GM18520 (cell line): ENCODE measurements around the gene ANKRD39.
A peak's percentile ranks its signal among the peaks of the same experiment; 100 is the strongest.
"Not testable (repeated sequence)": the region's sequence is repeated elsewhere in the genome, so short reads cannot be mapped to it uniquely, and the experiment has no call there.

ENCODE experiments used
- ATAC-seq: cut with Tn5 transposase; IDR thresholded peaks from one replicate; pipeline ENCODE4 v1.9.1; 2021; ENCODE audit not compliant: unreplicated experiment

ANKRD39 gene, protein sequence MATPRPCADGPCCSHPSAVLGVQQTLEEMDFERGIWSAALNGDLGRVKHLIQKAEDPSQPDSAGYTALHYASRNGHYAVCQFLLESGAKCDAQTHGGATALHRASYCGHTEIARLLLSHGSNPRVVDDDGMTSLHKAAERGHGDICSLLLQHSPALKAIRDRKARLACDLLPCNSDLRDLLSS

DNA sequence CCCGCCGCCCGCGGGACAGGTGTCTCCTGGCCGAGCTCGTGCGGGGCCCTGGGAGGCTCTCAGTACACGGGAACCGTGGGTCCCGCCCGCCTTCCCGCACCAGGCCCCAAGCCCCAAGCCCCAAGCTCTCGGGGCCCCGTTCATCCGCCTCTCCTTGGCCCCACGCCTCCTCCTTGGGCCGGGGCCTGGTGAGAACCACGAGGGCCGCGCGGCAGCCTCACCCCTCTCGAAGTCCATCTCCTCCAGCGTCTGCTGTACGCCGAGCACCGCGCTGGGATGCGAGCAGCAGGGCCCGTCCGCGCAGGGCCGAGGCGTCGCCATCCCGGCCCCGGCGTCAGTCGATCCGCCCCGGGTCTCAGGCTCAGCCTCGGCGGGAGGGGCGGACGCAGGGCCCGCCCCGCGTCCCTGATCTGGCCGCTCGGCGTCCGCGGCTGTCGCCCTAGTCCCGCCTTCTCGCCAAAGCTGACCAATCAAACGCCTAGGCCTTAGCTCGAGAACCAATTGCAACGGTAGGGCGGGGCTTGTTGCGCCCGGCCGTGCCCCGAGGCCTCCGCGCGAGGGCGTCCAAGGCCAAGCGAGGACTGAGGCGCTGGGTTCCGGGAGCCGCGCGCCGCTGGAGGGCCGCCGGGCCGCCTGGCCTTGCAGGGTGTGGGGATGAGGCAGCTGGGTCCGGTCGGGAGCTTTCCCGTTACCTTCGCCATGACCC is at the start of gene ANKRD39:
TSS of gene ANKRD39 (minus strand) at position 350 of the 706 bp plus-strand sequence. CDS start at position 321, 29 bp downstream.
- peak; percentile 96 for ATAC-seq

DNA sequence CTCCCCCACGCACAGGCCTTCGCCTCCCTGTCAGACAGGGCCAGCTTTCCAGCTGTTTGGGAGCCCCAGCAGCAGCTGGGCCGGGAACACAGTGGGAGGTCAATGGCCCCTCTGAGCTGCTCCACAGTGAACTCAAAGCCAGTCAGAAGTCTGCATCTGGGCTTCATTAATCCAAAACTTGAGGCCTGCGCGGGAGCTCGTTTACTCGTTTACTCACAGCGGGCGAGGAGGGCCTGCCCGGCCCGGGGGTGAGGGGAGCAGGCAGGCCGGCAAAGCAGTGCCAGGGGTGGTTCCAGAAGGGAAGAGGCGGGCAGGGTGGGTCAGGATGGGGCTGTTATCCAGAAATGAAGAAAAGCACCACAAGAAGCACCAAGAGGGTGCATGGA is 48.9 kb upstream of the ANKRD39 start:
- no peak for ATAC-seq

DNA sequence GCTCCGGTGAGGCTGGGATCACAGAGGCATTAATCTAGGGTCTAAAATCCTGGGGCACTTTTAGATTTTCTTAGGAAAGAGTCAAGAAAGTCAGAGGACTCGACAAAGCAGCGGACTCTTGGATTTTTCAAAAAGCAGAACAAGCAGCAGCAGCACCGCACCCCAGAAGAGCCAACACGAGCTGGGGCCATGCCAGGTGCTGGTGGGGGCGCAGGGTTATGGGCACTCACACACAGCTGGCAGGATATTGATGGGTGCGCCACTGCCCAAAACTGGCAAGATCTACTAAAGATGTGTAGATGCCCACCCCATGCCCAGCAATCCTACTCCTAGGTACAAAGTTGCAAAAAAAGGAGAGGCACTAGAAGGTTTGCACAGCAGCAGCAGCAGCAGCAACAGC is 46.0 kb upstream of the ANKRD39 start:
- ATAC-seq, result no peak

DNA sequence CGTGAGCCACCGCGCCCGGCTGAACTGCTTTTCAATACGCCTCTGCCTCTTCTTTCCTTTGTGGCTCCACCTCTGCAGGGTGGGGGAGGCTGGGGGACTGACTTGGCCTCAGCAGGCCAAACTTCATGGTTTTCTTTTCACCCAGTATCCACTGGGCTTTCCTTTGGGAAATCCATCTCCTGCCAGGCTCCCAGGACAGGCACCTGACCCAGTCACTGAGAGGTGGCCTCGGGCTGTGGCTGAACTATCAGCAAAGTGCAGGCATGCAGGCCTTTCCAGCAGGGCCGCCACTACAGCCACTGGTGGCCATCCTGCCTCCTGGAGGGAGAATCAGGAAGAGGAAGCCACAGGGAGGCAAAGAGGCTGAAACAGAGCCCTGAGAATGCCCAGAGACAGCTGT is 45.5 kb upstream of the ANKRD39 start:
- no peak for ATAC-seq

DNA sequence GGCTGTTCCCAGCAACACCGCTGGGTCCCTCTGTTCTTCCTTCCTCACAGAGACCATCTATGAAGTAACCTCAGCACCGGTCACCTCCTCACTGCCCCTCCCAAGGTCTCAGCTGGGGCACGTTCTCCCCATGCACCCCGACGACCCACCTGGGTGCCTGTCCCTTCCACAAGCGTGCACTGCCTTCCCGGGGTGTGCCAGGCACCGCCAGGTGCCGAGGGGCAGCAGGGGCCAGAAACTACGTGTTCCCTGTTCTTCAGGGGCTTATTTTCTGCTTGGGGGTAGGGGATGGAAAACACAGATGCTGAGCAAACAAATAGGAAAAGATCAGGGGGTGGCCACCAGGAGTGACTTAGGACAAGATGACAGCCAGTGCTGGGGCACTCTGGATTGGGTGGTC is 42.4 kb upstream of the ANKRD39 start:
- ATAC-seq, result no peak

DNA sequence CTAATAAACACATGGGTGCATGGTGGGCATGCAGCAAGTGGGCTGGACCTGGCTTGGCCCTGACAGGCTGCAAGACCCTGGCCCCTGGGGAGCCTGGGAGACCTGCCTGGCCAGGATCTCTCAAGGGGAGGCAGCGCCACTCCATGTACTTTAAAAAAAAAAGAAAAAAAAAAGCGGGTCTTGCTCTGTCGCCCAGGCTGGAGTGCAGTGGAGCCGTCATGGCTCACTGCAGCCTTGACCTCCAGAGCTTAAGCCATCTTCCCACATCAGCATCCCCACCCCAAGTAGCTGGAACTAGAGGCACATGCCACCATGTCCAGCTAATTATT is 41.6 kb upstream of the ANKRD39 start:
- ATAC-seq, result no peak

DNA sequence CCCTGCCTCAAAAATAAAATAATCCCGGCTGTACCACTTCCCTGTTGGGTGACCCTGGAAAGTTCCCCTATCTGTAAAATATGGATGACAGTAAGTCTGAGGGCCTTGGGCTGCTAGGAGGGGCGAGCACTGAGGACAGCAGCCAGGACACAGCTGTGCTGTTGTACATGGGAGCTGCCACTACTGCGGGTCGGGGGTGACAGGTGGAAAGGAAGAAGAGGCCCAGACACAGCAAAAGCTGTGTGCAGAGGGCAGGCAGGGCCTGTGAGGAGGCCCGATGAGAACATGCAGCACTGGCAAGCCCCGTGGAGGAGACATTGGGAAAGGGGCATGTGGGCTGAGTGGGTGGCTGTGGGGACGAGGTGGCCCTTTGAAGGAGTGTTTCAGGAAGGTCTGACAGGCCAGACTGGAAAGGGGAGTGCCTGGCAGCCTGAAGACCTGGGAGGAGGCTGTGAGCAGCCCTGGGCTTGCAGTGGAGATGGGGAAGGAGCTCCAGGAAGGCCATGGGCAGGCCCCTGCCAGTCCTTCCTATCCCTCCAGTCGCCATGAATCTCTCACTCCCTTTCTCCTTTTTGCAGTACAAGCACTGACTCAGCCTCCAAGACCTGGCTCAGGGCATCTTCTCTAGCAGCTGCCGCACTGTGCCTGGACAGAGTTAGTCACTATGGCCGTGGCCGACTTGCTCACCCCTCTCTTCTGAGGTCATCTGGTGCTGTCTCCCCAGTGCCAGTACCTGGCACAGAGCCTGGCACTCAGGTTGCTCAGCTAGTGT is 41.0 kb upstream of the ANKRD39 start:
- ATAC-seq, result no peak

DNA sequence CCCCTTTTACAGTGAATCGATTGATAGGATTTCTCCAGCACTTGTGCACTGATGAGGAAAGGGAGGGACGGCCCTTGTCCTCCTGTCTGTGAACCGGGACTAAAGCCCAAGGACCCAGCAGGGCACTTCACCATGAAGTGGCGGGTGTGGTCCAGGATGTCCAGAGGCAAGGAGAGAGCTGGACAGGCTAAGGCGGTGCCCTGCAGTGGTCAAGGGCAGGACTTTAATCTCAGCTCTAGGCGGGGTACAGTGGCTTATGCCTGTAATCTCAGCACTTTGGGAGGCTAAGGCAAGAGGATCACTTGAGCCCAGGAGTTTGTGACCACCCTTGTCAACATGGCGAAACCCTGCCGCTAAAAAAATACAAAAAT is 40.3 kb upstream of the ANKRD39 start:
- no peak for ATAC-seq

DNA sequence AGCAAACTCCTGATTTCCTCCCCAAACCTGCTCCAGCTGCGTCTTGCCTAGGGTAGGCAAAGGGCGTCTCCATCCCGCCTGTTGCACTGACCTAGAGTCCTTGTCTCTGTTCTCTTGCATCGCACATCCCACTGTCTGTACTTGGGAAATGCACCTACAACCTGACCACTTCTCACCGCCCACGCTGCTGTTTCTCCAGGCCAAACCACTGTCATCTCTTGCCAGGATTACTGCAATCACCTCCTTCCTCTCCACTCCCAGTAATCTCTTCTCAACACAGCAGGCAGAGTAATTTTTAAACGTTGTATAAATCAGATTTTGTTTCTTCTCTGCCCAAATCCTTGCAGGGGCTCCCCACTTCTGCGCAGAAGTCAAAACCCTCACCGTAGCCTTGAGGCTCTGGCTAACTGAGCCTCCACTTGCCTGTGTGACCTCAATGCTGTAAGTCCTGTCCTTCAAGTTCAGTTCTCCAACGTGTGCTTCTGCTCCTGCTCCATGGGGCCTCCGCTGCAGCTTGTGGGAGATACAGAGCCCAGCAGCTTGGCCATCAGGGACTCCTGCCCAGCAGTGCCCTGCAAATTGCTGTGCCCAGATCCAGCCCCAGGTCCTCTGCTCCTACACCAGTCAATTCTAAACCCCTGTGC is 39.8 kb upstream of the ANKRD39 start:
- ATAC-seq, result no peak

DNA sequence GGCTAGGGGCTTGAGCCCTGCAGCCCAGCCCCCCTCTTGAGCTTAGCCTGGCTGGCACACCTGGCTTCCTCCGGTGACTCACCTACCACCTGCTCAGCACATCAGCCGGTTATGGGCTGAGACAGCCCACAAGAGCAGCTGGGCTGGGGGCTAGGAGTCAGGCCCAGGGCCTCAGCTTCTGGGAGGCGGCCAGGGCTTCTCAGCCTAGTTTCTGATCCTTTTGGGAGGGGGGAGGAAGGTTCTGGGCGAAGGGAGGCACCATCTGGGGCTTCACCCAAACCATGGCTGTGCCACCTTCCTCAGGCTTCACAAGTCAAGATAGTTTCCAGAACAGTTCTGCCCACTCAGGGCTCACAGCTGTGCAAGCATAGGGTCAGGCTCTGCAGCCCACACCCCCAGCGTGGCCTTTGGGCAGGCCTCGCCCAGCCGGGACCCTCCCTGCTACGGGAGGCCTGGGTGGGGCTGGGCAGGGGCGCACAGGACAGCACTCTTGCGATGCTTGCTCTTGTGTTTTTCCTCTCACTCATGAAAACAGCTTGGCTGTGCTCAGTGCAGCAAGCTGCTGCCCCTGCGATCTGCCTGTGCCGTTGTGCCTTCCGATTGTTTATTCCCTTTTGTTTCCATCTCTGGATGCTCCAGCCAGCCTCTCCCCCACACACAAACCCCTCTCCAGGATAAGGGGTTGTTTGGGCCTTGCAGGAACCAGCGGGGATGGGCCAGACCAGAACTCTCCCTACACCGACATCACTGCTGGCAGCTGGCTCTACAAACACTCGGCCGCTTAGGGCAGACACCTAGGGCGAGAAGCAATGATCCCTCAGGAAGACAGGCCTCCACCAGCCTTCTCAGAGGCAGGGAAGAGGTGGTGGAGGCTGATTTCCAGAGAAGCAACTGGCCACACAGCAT is 38.2 kb upstream of the ANKRD39 start:
- no peak for ATAC-seq

DNA sequence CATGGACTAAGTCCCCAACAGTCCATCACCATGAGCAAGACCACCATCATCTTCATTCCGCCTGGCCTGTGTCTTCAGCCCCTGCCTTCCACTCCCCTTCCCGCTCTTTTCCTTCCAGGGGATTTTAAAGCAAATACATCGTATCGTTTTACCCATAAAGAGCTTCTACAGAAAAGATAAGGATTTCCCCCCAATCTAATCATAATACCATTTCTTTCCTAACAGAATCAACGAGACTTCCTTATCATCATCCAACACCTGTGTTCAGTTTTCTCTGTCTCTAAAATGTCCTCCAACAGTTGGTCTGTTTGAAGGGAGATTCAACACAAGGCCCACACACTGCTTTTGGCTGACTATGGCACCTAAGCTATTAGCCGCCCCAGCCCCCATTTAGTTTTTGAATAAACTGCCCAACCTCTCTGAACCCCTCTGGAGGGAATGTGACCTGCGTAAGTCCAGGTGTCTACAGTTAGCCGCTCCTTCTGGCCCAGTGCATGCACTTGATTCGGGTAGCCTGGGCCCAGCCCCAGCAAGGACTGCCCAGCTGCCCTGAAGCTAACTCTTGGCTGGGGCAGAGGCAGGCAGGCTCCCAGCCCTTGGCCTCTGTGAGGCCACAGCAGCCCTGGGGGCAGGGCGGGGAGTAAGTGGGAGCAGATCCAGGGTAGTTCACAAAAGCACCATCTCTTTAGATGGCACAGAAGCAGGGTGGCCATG is 37.4 kb upstream of the ANKRD39 start:
- no peak for ATAC-seq

DNA sequence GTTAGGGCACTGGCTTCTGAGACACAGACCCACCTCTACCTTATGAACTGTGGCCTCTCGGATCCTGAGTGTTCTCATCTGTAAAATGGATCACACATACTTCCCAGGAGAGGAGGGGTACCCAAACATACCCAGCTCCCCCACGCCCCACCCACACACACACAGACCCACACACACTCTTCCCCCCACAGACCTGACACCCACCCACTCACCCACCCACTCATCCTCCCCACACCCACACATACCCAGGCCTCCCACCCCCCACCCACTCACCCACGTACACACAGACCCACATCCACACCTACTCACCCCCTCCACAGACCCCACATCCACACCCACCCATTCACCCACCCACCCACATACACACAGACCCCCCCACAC is 36.3 kb upstream of the ANKRD39 start:
- no peak for ATAC-seq

DNA sequence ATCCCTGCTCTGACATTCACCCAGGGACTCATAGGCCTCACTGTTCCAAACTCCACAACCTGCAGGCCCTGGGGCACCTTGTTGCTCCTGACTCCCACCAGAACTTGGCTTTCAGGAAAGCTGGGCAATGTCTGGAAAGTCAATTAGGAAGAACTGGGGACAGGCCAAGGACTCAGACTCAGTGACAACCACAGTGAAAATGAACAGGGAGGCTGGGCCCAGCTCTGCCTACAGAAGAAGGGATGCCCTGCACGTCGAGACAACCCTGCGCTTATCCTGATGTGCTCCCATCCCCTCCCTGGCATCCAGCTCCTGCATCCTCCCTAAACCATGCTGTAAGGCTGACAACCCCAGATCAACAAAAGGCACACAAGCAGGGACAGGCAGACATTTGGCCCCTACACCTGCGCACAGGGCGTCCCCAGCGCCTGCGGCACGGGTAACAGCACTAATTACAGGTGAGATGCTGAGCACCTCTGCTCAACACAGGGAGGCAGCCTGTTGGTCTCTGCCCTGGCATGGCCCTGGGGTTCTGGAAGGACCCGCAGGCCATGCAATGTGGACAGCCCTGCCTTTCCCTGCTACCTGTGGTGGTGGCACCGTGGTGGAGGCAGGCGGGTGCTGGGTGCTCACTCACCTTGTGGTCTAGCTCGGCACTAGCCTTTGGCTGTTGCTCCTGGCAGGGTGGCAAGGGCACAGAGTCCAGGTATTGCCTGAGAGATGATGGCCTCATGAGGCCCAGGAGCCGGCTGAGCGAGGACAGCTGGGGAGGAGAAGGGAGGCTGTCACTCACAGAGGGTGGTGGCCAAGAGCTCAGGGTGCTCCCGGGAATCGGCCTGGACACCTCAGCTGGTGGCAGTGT is 35.7 kb upstream of the ANKRD39 start:
- no peak for ATAC-seq

DNA sequence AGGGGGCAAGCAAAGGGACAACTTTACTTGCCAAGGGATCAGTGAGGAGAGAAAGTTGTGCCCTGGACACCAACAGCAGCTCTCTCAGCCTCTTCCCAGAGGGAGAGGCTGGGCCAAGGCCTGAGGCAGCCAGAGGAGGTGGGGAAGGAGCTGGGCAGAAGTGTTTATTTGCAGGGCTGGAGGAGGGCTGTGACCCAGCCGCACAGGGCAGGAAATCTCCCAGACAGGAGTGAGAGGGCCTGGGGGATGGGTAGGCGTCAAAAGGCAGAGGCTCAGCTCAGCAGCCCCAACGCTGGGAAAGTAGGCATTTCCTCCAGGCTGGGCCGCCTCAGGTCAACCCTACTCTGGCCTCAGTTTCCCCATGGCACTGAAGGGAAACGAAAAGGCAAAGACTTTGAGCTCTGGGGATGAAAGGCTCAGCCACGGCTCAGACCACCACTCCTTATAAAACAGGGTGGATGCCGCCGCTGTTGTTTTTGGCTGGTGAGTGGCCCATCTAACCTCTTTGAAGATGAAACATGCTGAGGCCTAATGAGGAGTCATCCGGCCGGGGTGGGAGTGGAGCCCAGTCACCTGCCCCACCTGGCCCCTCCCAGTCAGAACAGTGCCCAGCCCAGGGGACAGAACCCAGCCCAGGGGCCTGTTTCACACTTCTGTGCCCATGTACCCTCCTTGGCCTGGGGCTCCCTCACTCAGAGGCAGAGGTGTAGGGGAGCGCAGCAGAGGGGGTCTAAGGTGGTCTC is 33.9 kb upstream of the ANKRD39 start:
- ATAC-seq, result no peak

DNA sequence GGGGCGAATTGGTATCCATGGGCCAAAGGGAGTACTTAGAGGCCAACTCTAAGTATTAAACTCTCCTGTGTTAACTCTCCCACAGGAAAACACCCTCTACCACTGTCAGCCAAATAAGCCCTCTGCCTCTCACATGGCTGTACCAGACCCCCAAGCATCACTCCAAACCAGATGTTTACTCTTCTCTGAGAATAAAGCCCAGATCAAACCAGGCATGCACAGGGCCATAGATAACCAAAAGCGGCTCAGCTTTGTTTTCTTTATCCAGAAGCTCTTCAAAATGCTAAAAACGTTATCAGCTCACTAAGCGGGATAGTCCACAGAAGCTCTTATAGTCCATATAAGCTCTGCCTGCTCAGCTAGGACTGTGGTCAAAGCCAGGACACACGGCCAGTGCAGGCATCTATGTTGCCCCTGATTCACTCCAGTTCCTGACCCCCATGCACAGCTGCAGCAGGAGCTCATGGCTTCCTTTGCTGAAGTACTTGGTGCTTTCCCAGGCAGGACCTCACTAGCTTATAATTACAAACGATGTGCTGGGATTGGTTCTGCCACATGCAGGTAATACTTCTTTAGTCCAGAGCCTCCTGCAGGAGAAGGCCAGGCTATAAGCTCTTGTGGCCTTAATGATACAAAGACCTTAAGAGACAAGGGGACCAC is 33.0 kb upstream of the ANKRD39 start:
- no peak for ATAC-seq

DNA sequence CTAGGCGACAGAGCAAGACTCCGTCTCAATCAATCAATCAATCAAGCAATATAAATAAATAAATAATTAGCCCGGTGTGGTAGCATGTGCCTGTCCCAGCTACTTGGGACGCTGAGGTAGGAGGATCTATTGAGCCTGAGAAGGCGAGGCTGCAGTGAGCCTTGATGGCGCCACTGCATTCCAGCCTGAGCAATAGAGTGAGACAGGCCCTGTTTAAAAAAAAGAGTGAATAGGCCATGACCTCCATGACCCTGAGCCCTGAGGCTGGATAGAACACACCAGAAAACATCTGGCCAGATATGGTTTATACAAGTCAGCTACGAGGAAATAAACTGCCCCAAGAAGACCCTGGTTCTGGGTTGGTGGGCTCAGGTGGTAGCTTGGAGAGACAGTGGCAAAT is 32.4 kb upstream of the ANKRD39 start:
- ATAC-seq, result no peak

DNA sequence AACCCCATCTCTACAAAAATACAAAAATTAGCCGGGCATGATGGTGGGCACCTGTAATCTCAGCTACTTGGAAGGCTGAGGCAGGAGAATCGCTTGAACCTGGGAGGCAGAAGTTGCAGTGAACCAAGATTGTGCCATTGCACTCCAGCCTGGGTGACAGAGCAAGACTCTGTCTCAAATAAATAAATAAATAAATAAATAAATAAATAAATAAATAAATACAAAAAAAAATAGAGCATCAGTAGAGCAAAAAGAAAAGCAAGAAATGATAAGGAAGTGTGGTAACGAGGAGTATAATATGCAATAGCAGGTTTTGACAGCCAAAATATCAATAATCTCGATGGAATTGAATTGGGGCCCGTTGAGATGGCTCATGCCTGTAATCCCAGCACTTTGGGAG is 31.7 kb upstream of the ANKRD39 start:
- ATAC-seq, result not testable (repeated sequence)
